NCI-H524 treated with DMSO at 0.1 percent for 48 hours (cell line): Measurements from ENCODE around the gene IQCE.
"Not testable (repeated sequence)": the region's sequence is repeated elsewhere in the genome, so short reads cannot be mapped to it uniquely, and the experiment has no call there.

ENCODE experiments used
- DNase-seq: peaks from one replicate; lab custom pipeline; 2025; lab: John Stamatoyannopoulos, UW

IQCE gene

GRCh38 chr7:2553831-2554581 is 4.8 kb upstream of the IQCE start:
- DNase-seq = no peak

- no peak for DNase-seq
Measured at GRCh38 chr7:2554661-2555111, 4.1 kb upstream of the IQCE start.

- peak; percentile 74 for DNase-seq
Measured at GRCh38 chr7:2555121-2556052, 3.4 kb upstream of the IQCE start, which contains the start of gene BRAT1. BRAT1 (minus strand) TSS chr7:2555524; CDS start chr7:2554431, 1,093 bp downstream.

- no peak for DNase-seq
Measured at GRCh38 chr7:2559283-2559950, 638 bp downstream of the IQCE start.

GRCh38 chr7:2563955-2564354 is 5.2 kb downstream of the IQCE start:
- DNase-seq = not testable (repeated sequence)

- DNase-seq = no peak
Measured at GRCh38 chr7:2564970-2565540, 6.3 kb downstream of the IQCE start.

- DNase-seq = no peak
Measured at GRCh38 chr7:2566348-2566889, 7.6 kb downstream of the IQCE start.

GRCh38 chr7:2566890-2567678 is 8.3 kb downstream of the IQCE start:
- DNase-seq = no peak

- DNase-seq = no peak
Measured at GRCh38 chr7:2567679-2568278, 9.0 kb downstream of the IQCE start.

GRCh38 chr7:2568521-2569223 is 9.9 kb downstream of the IQCE start:
- no peak for DNase-seq

GRCh38 chr7:2569421-2569820 is 10.6 kb downstream of the IQCE start:
- DNase-seq = no peak

- no peak for DNase-seq
Measured at GRCh38 chr7:2570021-2570420, 11.2 kb downstream of the IQCE start.

GRCh38 chr7:2571409-2571808 is 12.6 kb downstream of the IQCE start:
- no peak for DNase-seq

- no peak for DNase-seq
Measured at GRCh38 chr7:2572101-2572842, 13.5 kb downstream of the IQCE start.

GRCh38 chr7:2573761-2574160 is 15.0 kb downstream of the IQCE start:
- no peak for DNase-seq

GRCh38 chr7:2575046-2575732 is 16.4 kb downstream of the IQCE start:
- DNase-seq = no peak

- no peak for DNase-seq
Measured at GRCh38 chr7:2575733-2576340, 17.1 kb downstream of the IQCE start.
